Hematopoietic multipotent progenitor cell treated with erythropoietin and hydrocortisone succinate and interleukin-3 and kit ligand, for 4 days (in vitro differentiated cells): ENCODE data around the gene AREL1.

Source experiments
- DNase-seq: peaks from one replicate; pipeline ENCODE4 v3.0.0-alpha.2; 2015

Gene AREL1

DNA sequence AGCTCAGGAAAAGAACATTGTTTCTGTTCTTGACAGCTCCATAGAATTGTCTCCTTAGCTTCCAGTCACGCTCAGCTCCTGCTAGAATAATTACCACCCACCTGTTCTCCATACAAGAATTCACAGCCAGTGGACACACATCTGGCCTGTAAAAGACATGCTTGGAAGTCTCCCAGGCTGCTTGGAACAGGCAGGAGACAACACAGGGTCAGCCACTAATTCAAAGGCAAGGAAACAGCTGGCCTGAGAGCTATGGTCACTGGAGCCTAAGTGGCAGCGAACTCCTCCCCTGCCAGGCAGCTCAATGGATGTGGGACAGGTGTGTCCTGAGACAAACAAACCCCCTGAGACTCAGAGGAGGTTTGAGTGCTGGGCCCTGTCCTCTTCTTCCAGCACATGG lies 77.9 kb downstream of the AREL1 start:
- no peak for DNase-seq

DNA sequence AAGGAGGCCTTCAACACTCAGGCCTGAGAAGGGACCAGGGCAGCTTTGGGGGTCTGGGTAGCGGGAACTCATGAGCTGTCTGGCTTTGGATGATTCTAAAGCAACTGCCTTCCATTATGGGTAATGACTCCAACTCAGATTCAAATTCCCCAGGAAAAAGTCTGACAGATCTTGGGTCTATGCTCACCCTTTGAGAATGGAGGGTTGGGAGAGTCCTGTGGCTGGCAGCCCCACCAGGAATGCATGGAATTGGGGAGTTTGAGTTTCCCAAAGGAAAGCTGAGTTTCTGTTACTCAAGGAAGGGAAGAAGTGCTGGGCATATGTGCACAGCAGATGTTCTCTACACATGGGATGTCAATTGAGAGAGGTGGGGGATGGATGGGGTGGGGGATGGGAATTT lies 78.4 kb downstream of the AREL1 start:
- no peak for DNase-seq

DNA sequence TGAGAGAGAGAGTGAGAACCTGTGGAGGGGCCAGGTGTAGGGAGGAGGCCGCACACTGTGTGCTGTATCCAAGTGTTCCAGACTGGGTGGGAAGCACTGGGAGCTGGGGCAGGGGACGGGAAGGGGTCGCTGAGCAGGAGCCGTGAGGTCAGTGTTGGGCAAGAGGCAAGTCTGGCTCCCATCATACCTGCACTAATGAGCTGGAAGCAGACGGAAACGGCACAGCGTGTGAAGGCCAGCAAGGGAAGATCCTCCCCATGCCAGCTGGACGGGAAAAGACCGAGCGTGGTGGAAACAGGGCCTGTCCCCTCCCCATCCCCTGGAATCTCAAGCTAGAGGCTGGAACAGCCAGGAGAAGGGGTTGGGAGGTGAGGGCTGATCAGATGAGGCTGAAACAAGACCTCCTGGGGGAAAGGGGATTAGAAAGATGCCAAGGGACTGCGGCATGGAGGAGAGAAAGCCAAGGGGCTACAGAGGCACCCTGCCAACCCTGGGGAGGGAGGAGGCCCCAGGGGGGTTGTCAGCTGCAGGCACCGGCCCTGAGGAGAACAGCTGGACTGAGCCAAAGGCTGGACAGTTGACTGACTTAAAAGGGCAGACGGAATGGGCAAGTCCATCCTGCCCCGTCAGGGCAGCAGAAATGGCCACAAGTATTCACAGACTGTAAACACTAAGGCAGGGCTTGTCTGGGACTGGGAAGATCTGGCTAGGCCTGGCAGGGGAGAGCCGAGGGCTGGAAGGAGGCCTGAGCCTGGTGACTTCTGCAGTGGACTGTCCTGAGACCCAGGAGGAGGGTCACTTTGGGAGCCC lies 81.8 kb downstream of the AREL1 start:
- no peak for DNase-seq

DNA sequence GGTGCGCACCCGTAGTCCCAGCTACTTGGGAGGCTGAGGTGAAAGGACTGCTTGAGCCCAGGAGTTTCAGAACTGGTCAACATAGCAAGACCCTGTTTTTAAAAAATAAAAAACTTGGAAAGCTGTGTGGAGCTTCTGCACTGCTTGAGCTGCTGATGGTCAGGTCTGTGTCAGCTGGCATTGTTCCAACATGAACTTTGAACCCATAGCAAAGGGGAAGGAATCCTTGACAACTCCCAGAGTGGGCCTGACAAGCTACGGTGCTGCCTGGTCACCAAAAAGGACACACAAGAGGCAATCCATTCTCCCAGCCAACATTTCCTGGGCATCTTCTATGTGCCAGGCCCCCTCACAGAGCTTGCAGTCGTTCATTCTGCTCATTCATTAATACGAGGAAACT lies 84.5 kb downstream of the AREL1 start:
- no peak for DNase-seq

DNA sequence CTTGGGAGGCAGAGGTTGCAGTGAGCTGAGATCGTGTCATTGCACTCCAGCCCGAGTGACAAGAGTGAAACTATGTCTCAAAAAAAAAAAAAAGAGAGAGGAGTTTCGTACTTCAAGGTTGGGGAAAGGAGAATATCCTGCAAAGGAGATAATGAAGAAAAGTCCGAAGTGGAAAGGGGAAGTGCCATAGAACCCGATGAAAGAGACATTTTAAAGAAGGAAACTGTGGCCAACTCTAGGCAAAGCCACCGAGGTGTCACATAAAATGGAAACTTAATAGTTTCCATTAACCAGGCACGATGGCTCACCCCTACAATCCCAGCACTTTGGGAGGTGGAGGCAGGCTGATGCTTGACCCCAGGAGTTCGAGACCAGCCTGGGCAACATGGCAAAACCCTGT lies 85.8 kb downstream of the AREL1 start:
- DNase-seq, result peak; percentile 71

DNA sequence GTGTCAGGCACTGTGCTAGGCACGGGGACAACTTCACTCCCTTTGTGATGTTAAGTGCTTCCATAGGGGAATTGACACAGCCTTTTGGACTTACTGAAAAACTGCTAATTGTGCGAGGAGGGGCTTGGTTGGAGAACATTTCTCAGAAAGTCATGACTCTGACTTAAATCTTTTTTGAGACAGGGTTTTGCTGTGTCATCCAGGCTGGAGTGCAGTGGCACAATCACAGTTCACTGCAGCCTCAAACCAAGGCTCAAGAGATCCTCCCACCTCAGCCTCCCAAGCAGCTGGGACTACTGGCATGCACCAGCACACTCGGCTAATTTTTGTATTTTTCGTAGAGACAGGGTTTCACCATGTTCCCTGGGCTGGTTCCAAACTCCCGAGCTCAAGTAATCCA lies 90.6 kb downstream of the AREL1 start:
- no peak for DNase-seq

DNA sequence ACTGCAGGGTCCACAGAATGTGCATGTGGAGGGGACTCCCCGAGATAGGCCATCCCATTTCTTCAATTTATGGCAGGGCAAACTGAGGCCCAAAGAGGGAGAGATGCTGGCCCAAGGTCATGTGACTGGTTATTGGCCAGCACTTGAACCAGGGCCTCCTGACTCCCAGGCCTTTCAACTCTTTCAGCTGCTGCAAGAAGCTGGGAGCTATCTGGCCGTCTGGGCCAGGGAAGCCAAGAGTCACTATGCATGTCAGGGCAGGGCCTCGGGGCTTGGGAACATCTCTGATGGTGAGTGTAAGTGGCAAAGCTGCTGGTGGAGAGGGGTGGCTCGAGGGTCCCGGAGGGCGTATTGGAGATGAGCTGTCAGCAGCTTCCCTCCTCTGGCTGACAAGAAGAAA lies 91.3 kb downstream of the AREL1 start:
- DNase-seq, result no peak

DNA sequence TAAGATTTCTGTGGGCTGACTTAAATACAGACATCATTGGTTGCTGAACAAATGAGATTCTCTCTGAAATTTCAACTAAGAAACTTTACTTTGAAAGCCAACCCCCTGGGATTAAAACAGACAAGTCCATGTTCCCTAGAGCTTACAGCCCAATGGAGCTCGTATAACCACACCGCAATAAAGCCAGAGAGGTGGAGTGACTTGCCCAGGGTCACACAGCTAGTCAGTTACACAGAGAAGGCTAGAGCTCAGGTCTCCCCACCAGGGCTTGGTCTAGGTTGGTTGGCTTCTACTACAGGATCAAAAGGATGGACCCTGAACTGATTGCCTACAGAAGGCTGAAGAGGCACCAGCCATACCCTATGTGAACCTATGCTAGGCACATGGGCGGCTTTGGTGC lies 92.0 kb downstream of the AREL1 start:
- no peak for DNase-seq

DNA sequence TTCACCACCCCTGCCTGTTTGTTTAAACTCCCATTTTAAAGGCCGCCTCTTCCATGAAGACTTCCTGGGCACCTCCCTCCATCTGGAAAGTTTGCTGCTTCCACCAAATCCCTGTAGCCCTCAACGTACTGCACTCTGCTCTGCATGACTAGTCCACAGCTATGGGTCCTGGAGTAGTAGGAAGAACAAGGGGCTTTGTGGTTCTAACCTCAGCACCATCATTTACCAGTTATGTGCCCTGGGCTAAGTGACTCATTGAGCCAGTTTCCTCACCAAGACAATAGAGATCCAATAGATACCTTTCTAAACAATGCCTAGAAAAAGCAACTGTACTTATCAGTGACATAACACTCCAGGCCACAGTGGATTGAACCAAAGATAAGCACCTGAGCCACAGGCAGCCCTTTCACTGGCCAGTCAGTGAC lies 92.4 kb downstream of the AREL1 start:
- DNase-seq, result peak; percentile 84

DNA sequence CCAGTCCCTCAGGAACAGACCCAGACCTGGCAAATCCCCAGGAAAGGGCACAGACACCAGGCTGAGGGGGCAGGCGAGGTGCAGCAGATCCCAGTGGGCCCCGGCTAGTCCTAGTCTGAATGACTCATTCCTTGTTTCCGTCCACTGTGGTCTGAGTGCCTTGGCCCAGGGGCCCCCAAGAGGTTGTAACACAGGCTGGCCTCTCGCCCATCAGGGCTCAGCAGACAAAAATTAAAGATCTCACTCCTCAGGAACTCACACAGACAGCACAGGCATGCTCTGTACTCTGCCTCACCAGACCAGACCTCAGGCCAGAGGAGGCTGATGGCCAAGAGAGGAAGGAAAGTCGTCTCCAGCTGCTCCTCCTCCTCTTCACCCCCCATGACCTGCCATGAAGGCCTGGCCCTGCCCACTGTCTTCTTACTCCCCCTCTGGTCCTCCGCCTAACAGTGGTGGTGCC lies 93.2 kb downstream of the AREL1 start:
- peak; percentile 41 for DNase-seq

DNA sequence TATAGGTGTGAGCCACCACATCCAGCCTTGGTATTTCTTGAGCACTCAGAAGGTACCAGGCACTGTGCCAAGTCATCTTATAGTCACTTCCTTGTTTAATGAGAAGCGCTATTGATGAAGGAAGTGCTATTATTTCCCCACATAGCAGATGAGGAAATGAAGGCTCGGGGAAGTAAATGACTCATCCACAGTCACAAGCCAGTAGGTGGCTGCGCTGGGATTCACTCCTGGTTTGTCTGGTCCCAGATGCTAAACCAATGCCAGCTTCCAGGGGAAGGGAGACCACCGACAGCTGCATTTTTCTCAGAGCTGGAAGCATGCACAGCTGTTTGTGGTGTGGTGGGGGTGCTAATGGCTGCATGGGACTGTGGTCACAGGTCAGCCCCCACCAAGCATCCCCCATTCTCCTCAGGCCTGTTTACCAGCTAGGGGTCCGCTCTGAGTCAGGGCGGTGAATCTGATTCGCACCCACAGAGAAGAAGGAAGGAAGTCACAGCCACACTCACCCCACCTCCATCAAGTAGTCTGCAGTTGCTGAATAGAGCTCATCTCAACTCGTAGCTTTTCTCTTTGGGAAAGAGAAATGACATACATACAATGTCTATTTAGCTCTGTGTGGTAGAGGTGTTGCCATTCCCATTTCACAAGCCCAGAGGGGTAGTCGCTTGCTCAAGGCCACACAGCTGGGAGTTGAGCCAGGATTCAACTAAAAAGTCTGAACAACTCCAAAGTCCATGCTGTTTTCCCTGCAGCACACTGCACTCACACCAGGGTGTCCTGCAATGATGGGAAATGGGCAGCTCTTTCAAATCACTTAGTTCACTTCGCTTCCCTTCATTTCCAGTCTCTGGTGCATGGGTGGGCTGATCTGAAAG lies 94.6 kb downstream of the AREL1 start:
- peak; percentile 85 for DNase-seq

DNA sequence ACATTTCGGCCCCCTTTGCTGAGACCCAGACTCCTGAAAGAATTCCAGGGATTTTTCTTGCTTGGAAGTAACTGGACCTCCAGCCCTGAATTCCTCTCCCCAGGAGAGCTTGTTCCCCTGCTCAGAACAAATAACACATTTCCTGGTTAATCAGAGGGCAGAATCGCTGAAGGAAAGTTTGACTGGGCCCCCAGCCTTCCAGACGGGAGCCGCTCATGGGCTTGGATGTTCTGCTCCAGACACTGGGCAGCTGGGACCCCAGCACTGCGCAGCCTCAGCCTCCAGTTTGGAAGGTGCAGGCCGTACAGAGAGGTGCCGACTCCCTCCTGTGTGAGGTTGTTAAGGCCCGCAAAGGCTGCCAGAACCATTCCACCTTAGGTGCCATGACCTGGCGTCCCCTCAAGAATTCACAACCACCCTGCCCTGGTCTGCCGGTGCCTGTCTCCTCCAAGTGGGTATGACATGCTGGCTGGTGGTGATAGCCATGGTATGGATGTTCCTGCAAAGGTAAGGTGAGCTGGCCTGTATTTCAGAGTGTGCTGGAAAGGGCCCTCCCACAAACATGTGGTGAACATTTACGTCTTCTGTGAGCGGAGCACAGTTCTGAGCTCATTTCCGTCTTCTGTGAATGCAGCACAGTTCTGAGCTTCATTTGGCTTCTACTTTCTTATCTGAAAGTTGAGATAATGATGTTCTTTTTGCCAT lies 95.7 kb downstream of the AREL1 start:
- no peak for DNase-seq

DNA sequence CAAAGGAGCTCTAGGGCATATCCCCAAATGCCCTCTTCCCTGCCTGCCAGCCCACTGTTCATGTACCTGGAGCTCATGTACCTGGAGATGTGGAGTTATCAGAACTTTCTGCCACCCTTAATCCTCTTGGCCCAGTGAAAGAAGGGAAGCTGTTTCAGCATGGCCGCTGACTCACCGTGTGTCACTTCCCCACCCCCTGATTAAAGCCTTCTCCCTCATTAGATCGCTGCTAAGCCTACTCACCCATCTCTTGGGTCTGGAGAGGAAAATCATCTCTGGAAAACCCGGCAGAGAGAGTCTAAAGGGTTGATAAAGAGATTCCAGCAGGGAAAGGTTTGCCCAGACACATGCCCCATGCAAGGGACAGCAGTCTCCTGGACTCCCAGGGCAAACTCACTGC lies 96.4 kb downstream of the AREL1 start:
- peak; percentile 47 for DNase-seq

DNA sequence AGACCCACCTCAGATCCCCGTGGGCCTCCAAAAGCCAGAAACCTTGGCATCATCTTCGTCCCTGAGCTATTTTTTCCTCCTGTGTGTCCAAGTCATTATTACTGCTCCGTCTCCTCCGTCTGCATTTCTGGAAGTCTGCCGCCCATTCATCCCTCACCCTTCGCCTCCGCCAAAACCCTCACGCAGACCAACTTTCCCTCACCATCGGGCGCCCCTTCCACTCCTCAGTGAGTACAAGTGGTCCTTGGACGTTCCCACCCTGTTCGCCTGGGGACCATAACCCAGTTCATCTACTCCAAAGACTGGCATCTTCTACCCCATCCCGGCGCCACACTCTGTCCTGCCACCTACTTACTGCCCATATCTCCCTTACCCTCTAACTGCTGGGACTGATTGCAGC lies 97.1 kb downstream of the AREL1 start:
- DNase-seq, result no peak

DNA sequence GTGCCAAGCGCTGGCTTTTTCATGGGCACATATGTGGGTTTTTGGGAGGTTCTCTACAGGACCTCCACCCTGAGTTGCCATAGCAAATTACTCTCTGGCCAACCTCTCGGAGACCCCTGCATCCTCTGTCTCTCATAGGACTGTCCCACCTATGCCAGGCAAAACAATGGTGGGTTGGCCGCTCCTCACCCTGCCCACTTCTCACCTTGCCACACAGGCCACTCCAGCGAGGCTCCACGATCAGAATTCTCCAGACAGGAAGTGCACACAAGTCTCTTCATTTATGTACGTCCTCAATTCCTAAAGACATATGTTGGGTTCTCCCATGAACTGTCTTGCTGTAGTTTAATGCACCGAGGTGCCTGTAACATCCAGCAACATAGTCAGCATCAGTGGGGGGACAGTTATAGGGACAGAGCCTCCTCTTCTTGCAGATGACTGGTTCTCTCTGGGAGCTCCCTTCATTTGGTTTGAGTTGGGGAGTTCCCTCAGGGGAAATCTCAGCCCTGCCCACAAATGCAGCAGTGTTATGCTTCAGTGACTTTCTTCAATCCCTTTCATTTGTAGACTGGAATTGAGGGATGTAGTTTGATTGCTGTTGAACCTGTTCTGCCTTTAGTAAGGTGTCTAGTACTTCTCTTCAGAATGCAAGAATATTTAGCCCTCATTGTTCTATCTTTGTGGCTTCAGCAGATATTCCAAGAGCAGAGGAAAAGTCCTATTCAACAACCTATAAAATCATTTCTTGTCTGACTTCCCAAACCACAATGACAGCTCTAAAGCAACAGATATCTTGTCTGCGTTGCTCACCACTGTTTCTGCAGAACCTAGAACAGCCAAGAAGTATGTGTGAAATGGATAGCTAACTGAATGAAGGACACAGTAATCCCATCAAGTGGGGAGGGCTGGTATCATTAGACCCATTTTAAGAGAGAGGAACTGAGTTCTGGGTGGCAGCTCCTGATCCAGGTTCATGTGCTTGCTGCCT lies 98.1 kb downstream of the AREL1 start:
- no peak for DNase-seq

DNA sequence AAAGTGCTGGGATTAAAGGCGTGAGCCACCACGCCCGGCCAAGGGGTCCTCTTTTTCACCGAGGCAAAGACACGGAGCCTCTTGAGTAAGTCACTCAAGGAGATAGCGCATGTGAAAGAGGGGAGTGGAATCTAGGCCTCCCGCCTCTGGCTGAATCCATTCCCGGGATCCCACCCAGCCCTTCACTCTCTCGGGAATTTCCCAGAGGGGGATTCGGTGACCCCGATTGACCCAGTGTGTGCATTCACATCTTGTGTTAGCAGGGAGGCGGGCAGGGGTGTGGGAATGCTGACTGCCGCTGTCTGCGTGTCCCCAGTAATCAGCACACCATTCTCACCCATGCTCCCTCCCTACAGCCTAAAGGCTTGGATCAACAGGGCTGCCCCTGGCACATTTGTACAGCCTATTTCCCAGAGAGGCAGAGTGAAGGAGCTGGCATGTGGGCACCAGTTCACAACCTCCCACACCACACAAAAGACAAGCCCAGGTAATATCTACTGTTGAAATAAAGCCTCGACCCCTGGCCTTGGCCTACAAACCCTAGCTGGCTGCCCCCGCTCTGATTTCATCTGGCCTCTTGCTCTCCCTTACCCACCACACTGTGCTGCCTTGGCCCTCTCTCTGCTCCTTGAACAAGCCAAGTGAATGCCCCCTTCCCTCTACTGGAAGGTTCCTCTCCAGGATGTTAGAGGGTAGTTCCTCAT lies 99.5 kb downstream of the AREL1 start:
- no peak for DNase-seq

DNA sequence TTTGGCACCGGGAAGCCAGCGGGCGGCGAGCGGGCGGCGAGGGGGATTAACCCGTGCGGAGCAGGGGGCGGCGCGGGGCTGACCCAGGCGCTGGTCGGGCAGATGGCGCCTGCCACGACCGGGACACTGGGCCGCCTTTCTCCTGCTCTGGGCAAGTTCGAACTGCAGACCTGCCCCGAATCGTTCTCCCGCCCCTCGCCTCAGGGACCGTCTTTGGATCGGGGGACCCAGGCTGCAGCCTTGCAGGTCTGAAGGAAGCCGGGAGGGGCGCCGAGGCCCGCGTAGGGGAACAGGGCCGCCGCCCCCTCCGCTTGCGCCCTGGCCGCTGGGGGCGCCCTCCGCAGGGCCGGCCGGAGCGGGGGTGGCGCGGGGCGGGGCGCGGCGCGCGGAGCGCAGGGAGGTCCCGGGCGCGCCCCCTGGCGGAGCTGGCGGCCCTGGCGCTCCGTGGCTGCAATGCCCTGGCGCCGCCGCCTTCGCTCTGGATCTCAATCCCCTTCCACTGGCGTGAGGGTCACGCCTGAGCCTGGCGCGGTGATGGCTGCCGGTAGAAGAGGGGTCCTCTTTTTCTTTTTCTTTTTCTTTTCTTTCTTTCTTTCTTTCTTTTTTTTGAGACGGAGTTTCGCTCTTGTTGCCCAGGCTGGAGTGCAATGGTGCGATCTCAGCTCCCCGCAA lies 100.4 kb downstream of the AREL1 start:
- peak; percentile 90 for DNase-seq

DNA sequence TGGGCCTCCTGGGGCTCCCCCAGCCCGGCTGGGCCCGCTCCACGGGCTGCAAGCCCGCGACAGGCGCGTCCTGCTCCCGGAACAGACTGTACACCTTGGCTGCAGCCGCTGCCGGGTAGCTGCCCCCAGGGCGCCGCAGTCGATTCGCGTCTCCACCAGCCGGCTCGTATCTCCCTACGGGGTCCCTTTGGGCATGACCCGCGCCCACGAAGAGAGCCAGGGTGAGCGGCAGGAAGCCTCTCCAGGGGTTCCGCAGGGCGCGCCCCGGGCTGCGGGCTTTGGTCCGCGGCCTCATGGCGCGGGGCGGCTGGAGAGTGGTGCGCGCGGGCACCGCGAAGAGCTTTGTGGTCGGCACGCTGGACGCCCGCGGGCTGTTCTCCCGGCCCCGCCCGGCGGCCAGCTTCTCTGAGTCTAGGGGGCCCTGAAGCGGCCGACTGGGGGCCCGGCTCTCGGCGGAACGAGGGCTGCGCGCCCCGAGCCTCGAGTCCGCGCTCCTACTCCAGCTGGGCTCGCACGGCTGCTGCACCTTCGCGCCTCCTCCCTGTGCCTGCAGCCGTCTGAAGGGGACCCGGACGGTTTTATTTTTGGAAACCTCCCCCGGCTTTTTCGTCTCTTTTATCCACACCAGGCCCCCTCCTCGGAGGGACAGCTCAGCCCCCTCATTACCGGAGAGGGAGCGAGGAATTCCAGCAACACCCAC lies 101.1 kb downstream of the AREL1 start, which contains the start of gene LTBP2:
TSS of gene LTBP2 (minus strand) at position 588 of the 700 bp plus-strand sequence. CDS start at position 295, 293 bp downstream.
- DNase-seq, result peak; percentile 34
